ENCODE results near the gene CAPN5.

DNA sequence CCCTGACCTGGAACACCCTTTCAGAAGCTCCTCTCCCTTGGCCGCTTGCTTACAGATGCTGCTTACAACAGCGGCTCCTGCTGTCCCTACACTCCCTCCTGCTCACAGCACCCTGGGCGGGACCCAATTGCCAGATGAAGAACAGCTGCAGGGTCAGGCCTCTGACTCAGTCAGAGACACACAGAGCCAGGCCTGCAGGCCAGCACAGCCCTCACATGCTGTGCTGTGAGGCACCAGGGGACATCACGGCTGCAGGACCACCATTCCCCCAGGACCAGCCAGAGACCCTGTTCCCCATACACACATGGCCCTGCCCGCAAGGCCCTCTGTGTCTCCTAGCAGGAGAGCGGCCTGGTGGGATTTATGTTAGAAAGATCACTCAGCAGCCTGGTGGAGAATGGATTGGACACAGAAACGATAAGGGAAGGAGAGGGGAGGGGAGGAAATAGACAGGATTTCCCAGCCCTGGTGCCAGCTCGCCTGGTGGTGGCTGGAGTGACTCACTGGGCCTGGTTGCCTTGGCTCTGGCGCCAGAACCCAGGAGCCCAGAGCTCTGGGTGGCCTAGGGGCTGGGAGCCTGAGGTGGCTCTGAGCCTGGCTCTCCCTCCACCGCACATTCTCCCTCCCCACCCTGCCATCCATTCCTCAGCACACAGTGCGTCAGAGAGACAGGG, 6.7 kb downstream of the CAPN5 start:
- TF ChIP-seq, protein P1, sequence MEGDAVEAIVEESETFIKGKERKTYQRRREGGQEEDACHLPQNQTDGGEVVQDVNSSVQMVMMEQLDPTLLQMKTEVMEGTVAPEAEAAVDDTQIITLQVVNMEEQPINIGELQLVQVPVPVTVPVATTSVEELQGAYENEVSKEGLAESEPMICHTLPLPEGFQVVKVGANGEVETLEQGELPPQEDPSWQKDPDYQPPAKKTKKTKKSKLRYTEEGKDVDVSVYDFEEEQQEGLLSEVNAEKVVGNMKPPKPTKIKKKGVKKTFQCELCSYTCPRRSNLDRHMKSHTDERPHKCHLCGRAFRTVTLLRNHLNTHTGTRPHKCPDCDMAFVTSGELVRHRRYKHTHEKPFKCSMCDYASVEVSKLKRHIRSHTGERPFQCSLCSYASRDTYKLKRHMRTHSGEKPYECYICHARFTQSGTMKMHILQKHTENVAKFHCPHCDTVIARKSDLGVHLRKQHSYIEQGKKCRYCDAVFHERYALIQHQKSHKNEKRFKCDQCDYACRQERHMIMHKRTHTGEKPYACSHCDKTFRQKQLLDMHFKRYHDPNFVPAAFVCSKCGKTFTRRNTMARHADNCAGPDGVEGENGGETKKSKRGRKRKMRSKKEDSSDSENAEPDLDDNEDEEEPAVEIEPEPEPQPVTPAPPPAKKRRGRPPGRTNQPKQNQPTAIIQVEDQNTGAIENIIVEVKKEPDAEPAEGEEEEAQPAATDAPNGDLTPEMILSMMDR (IDR thresholded peaks at IDR 0.05; ENCODE audit: low read depth, low read length) = no peak
- TF ChIP-seq POLR2A (IDR thresholded peaks at IDR 0.05; ENCODE audit: extremely low read depth, insufficient read length) = no peak
- TF ChIP-seq, protein P2, sequence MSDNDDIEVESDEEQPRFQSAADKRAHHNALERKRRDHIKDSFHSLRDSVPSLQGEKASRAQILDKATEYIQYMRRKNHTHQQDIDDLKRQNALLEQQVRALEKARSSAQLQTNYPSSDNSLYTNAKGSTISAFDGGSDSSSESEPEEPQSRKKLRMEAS (IDR thresholded peaks at IDR 0.05; ENCODE audit: low read depth, low read length) = no peak

All from NB4 (cell line).